Suppressor macrophage treated with lipopolysaccharide for 4 hours (primary cell): ENCODE measurements around the gene VPS37D.
A peak's percentile ranks its signal among the peaks of the same experiment; 100 is the strongest.
"Not testable (repeated sequence)": the region's sequence is repeated elsewhere in the genome, so short reads cannot be mapped to it uniquely, and the experiment has no call there.

ENCODE experiments used
- DNase-seq: peaks from one replicate; pipeline ENCODE4 v3.0.0-alpha.2; 2020

VPS37D gene

GRCh38 chr7:73667344-73668102, at the start of gene VPS37D:
Gene VPS37D, plus strand, starts transcription at chr7:73667831. Its CDS starts 128 bp downstream, at chr7:73667959.
- peak; percentile 95 for DNase-seq

- no peak for DNase-seq
Observed at GRCh38 chr7:73618538-73618937, 49.1 kb upstream of the VPS37D start.

- not testable (repeated sequence) for DNase-seq
Observed at GRCh38 chr7:73619394-73619793, 48.2 kb upstream of the VPS37D start.

- DNase-seq: no peak
Observed at GRCh38 chr7:73621168-73622063, 46.2 kb upstream of the VPS37D start.

GRCh38 chr7:73622527-73622908, 45.1 kb upstream of the VPS37D start:
- DNase-seq: no peak

- DNase-seq: no peak
Observed at GRCh38 chr7:73622909-73623797, 44.5 kb upstream of the VPS37D start.

GRCh38 chr7:73623798-73624668, 43.6 kb upstream of the VPS37D start, which contains the start of gene MLXIPL:
Gene MLXIPL, minus strand, starts transcription at chr7:73624522. Its CDS starts 30 bp downstream, at chr7:73624492.
- DNase-seq: peak; percentile 82

GRCh38 chr7:73624669-73625001, 43.0 kb upstream of the VPS37D start:
- no peak for DNase-seq

GRCh38 chr7:73625276-73625675, 42.4 kb upstream of the VPS37D start:
- no peak for DNase-seq

GRCh38 chr7:73626814-73627213, 40.8 kb upstream of the VPS37D start:
- no peak for DNase-seq

GRCh38 chr7:73628504-73628903, 39.1 kb upstream of the VPS37D start:
- no peak for DNase-seq

- DNase-seq: no peak
Observed at GRCh38 chr7:73631558-73631957, 36.1 kb upstream of the VPS37D start.

- no peak for DNase-seq
Observed at GRCh38 chr7:73633323-73633722, 34.3 kb upstream of the VPS37D start.

GRCh38 chr7:73633844-73634243, 33.8 kb upstream of the VPS37D start:
- no peak for DNase-seq

- DNase-seq: no peak
Observed at GRCh38 chr7:73635428-73636200, 32.0 kb upstream of the VPS37D start.

- DNase-seq: peak; percentile 22
Observed at GRCh38 chr7:73638911-73639310, 28.7 kb upstream of the VPS37D start.

- no peak for DNase-seq
Observed at GRCh38 chr7:73642834-73643233, 24.8 kb upstream of the VPS37D start.

- DNase-seq: no peak
Observed at GRCh38 chr7:73644688-73645286, 22.8 kb upstream of the VPS37D start.

- DNase-seq: peak; percentile 29
Observed at GRCh38 chr7:73645643-73646174, 21.9 kb upstream of the VPS37D start.
